Vagina (tissue), 2 donors: ENCODE measurements around the gene TSC22D3.

Experiments used
- CTCF ChIP-seq, 3 experiments: fragments of 450-650 bp in 2 of 3; fragments of 200-600 bp in 1 of 3; sonication (generic) in 1 of 3; IDR thresholded peaks; one replicate each; pipeline ENCODE4 v1.5.1; 2017 to 2019; ENCODE audit warnings: antibody characterized with exemption in 3 of 3, mild to moderate bottlenecking in 2 of 3, moderate library complexity in 2 of 3
- POLR2A ChIP-seq, 2 donors: fragments of 450-650 bp; IDR thresholded peaks; one replicate each; pipeline ENCODE4 v1.6.1; 2017; ENCODE audit warnings: antibody characterized with exemption in 2 of 2, mild to moderate bottlenecking in 2 of 2, moderate library complexity in 2 of 2
- POLR2AphosphoS5 ChIP-seq, 2 donors: sonication (generic); formaldehyde crosslinking; IDR thresholded peaks; one replicate each; pipeline ENCODE4 v1.9.0; 2017; ENCODE audit warnings: antibody characterized with exemption in 2 of 2, mild to moderate bottlenecking in 2 of 2, low read depth in 1 of 2; ENCODE audit not compliant: insufficient read depth in 1 of 2

GRCh38 chrX:107678957-107679740 lies 96.4 kb downstream of the TSC22D3 start:
- TF ChIP-seq CTCF (IDR thresholded peaks at IDR 0.05) (no peak), POLR2AphosphoS5 (IDR thresholded peaks at IDR 0.05; ENCODE audit: insufficient read depth in 1 of 2, low read depth in 1 of 2) (peak; percentile 45 to 55), POLR2A (IDR thresholded peaks at IDR 0.05) (peak in 1 of 2 donors; percentile 28)
